Tibial artery (tissue), 4 donors: ENCODE data around the gene CPNE7.

Experiments
- DNase-seq, 2 donors: peaks; one replicate each; pipeline ENCODE4 v3.0.0-alpha.2; 2019
- H3K27ac ChIP-seq, 2 donors: fragments of 200-600 bp; sonication (generic) in 1 of 2; 1 replicate in 1 of 2; 2 replicates in 1 of 2; pipeline ENCODE4 v1.5.1; 2018 to 2019; ENCODE audit warnings: mild to moderate bottlenecking in 1 of 2
- H3K27me3 ChIP-seq, 2 donors: fragments of 200-600 bp; sonication (generic) in 1 of 2; one replicate each; pipeline versions ENCODE4 v1.5.1 to v1.6.0; 2016 to 2019
- H3K36me3 ChIP-seq, 3 donors: fragments of 200-600 bp; sonication (generic) in 2 of 3; one replicate each; pipeline ENCODE4 v1.5.1; 2016 to 2019; ENCODE audit warnings: mild to moderate bottlenecking in 2 of 3
- H3K4me1 ChIP-seq, 4 donors: fragments of 200-600 bp; sonication (generic) in 2 of 4; 1 replicate in 3 of 4; 2 replicates in 1 of 4; pipeline ENCODE4 v1.5.1; 2016 to 2019
- H3K4me3 ChIP-seq, 2 donors: fragments of 200-600 bp; sonication (generic) in 1 of 2; 1 replicate in 1 of 2; 2 replicates in 1 of 2; pipeline ENCODE4 v1.5.1; 2018 to 2019; ENCODE audit warnings: mild to moderate bottlenecking in 2 of 2
- H3K9me3 ChIP-seq, 3 donors: fragments of 200-600 bp; sonication (generic) in 1 of 3; one replicate each; pipeline ENCODE4 v1.5.1; 2016 to 2019
- CTCF ChIP-seq, 2 experiments: fragments of 200-600 bp in 1 of 2; fragments of 450-650 bp in 1 of 2; IDR thresholded peaks; one replicate each; pipeline ENCODE4 v1.5.1; 2017 to 2019; ENCODE audit warnings: antibody characterized with exemption in 2 of 2, mild to moderate bottlenecking in 1 of 2, moderate library complexity in 1 of 2
- intact Hi-C: fragments of 100-400 bp; cut with DNase I; formaldehyde crosslinking; loops from one replicate; pipeline ENCODE4 v1.15.0; 2023; ENCODE audit warnings: low total_unique reads

CPNE7 gene

GRCh38 chr16:89610108-89610453, 34.5 kb downstream of the CPNE7 start:
- no peak for TF ChIP-seq CTCF (IDR thresholded peaks at IDR 0.05)
- Histone ChIP-seq H3K27ac (no peak overlapping the region), H3K36me3 (no peaks in the 10 kb centered on the region), H3K27me3 (peaks cover 0 to 59% of the 10 kb centered on the region in 2 donors), H3K4me1 (no peaks in the 10 kb centered on the region), H3K9me3 (no peaks in the 10 kb centered on the region), H3K4me3 (no peak overlapping the region)
- no peak for DNase-seq
- intact Hi-C loops: no loop called here

DNA sequence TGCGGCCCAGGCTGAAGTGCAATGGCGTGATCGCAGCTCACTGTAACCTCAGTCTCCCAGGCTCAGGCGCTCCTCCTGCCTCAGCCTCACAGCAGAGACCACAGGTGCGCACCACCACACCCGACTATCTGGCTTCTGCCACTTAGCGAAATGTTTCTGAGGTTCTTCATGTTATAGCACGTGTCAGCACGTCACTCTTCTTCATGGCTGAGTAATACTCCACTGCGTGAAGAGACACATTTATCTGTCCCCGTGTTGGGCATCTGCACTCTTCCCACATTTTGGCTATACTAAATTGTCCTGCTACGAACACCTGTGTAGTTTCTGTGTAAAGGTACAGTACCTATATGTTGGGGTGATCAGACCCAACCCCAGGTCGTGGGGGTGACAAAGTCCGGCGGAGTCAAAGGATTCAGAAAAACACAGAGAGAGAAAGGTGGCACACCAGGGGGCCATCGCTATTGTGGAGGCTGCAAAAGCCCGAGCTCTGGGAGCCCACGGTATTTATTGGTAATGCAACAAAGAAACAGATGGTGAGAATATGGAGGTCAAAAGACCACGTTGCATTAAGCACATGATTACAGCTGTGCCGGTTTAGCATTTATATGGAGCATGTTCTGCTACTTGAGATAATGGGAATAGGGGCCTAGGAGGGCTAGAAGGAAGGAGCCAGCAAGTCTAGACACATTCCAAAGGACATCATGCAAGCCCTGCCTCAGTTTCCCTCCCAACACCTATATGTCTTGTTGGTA, 37.0 kb downstream of the CPNE7 start:
- H3K27me3 ChIP-seq: peaks cover 0 to 64% of the 10 kb centered on the region in 2 donors
- no peaks in the 10 kb centered on the region for H3K36me3 ChIP-seq
- no peak overlapping the region for H3K27ac ChIP-seq
- intact Hi-C loops: no loop called here
- no peak overlapping the region for H3K4me3 ChIP-seq
- TF ChIP-seq CTCF (IDR thresholded peaks at IDR 0.05): no peak
- H3K4me1 ChIP-seq: no peaks in the 10 kb centered on the region
- DNase-seq: no peak
- H3K9me3 ChIP-seq: no peaks in the 10 kb centered on the region

DNA sequence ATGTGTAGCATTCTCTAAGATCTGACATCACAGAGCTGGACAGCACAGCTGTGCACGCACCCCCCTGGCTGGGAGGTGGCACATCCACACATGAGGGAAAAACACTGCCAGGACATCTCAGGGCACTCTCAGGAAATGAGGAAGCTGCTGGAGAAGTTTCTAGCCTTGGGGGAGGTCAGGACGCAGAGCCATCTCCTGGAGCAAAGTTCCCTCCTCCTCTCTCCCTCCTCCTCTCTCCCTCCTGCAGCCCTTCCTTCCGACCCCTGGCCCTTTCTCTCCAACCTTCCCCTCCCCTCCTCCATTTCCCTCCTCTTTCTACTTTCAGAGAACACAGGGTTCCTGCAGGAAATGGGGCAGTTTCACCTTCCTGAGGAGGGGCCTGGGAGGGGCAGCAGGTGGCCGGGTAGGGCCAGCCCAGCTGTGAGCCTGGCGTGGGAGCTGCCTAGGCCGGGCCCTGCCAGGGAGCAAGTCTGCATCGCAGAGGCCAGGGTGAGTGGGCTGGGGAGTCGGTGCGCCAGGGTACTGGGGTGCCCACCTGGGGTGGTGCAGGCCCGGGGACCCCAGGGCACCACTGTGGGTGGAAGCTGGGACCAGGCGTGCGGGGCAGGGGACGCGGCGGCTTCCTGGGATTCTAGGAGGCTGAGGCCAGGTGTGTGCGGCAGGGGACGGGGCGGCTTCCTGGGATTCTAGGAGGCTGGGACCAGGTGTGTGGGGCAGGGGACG, 37.8 kb downstream of the CPNE7 start, which contains the start of gene DPEP1:
Gene DPEP1, plus strand, starts transcription at position 412 of the 723 bp plus-strand sequence. CDS start 16,769 bp downstream, outside the sequence.
- no peak for DNase-seq
- peaks cover 0 to 64% of the 10 kb centered on the region in 2 donors for H3K27me3 ChIP-seq
- no peak within 1 kb of the TSS for H3K27ac ChIP-seq
- H3K4me1 ChIP-seq: no peaks in the 10 kb centered on the region
- no peak for TF ChIP-seq CTCF (IDR thresholded peaks at IDR 0.05)
- H3K9me3 ChIP-seq: no peaks in the 10 kb centered on the region
- intact Hi-C loops: no loop called here
- H3K4me3 ChIP-seq: no peak within 1 kb of the TSS
- no peaks in the 10 kb centered on the region for H3K36me3 ChIP-seq

GRCh38 chr16:89613954-89614459, 38.4 kb downstream of the CPNE7 start:
- Histone ChIP-seq H3K27me3 (peaks cover 0 to 58% of the 10 kb centered on the region in 2 donors), H3K9me3 (no peaks in the 10 kb centered on the region), H3K4me1 (no peaks in the 10 kb centered on the region), H3K4me3 (no peak overlapping the region), H3K36me3 (no peaks in the 10 kb centered on the region), H3K27ac (no peak overlapping the region)
- intact Hi-C loops: no loop called here
- TF ChIP-seq CTCF (IDR thresholded peaks at IDR 0.05): no peak
- no peak for DNase-seq

DNA sequence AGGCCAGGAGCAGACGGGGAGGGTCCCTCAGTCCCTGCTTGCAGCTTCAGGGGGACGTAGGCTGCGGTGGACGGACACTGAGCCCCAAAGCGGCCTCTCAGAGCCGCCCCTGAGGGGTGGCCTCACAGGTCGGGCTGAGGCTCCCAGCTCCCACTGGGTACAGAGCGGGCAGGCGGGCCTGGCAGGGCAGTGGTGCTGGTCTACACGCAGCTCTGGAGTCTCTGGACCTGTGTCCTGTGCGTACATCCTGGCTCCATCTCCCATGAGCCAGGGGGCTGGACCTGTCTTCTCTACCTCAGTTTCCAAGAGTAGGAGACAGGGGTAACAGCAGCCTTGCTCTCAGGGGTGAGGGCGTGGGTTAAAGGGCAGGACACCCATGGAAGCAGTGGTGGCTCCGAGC, 39.6 kb downstream of the CPNE7 start:
- Histone ChIP-seq H3K9me3 (no peaks in the 10 kb centered on the region), H3K4me3 (no peak overlapping the region), H3K4me1 (no peaks in the 10 kb centered on the region), H3K27me3 (peaks cover 0 to 59% of the 10 kb centered on the region in 2 donors), H3K36me3 (no peaks in the 10 kb centered on the region), H3K27ac (no peak overlapping the region)
- TF ChIP-seq CTCF (IDR thresholded peaks at IDR 0.05): no peak
- DNase-seq: no peak
- intact Hi-C loops: no loop called here
